ENCODE data around the gene MOCOS. TPM values are rescaled to one million over a fixed set of nuclear protein-coding genes. Genes with fewer than 3 reads are reported as not detected.

The MOCOS gene
- polyA plus RNA-seq, 1 donor (not counting 4 experiments of a cell fraction or from before 2014, with no cell fraction given): 2.8 TPM

GRCh38 chr18:36191711-36192110 lies 4.4 kb downstream of the MOCOS start:
- FAIRE-seq (no peak), DNase-seq (ENCODE audit: low read depth, low spot score) (no peak)
- Histone ChIP-seq H3K27ac (ENCODE audit: control insufficient read depth, insufficient read depth, low read length) (no peak overlapping the region), H3K9ac (ENCODE audit: control insufficient read depth, extremely low read depth, insufficient read depth, low read length) (no peak overlapping the region), H3K4me1 (ENCODE audit: control insufficient read depth, extremely low read depth, insufficient read depth, low read length) (peaks cover 5% of the 10 kb centered on the region), H3K27me3 (ENCODE audit: control insufficient read depth, extremely low read depth, insufficient read depth, low read length) (no peaks in the 10 kb centered on the region), H3K4me2 (ENCODE audit: control insufficient read depth, extremely low read depth, insufficient read depth, low read depth, low read length) (no peak overlapping the region), H3K4me3 (ENCODE audit: control insufficient read depth in 2 of 3, extremely low read depth in 1 of 3, insufficient read depth in 2 of 3, low read depth in 1 of 3, low read length in 3 of 3) (no peak overlapping the region), H3K36me3 (ENCODE audit: control insufficient read depth in 2 of 2, extremely low read depth in 1 of 2, insufficient read depth in 2 of 2, low read length in 2 of 2) (no peaks in the 10 kb centered on the region), H4K20me1 (ENCODE audit: control insufficient read depth, extremely low read depth, insufficient read depth, low read length) (no peaks in the 10 kb centered on the region), H3K79me2 (ENCODE audit: control insufficient read depth, insufficient read depth, low read length) (no peaks in the 10 kb centered on the region), H2AFZ (ENCODE audit: control insufficient read depth, low read length) (no peak overlapping the region), H3K9me1 (ENCODE audit: control insufficient read depth, extremely low read depth, insufficient read depth, low read length) (no peaks in the 10 kb centered on the region), H3K9me3 (ENCODE audit: control insufficient read depth, low read depth, low read length) (no peaks in the 10 kb centered on the region)
- dilution Hi-C loops (cut with MboI; ENCODE audit: extremely low pct_ligation_motif_present, low sequenced_read_pairs): no loop called here
- TF ChIP-seq CTCF (optimal IDR thresholded peaks at IDR 0.05 in 1 of 3, IDR thresholded peaks at IDR 0.05 in 1 of 3, conservative IDR thresholded peaks at IDR 0.05 in 1 of 3; ENCODE audit: extremely low read depth in 1 of 3, insufficient read depth in 2 of 3, low read length in 3 of 3) (no peak), EZH2 (IDR thresholded peaks at IDR 0.05; ENCODE audit: low read length) (no peak)

- TF ChIP-seq EZH2 (IDR thresholded peaks at IDR 0.05; ENCODE audit: low read length) (no peak), CTCF (optimal IDR thresholded peaks at IDR 0.05 in 1 of 3, IDR thresholded peaks at IDR 0.05 in 1 of 3, conservative IDR thresholded peaks at IDR 0.05 in 1 of 3; ENCODE audit: extremely low read depth in 1 of 3, insufficient read depth in 2 of 3, low read length in 3 of 3) (no peak)
- H3K27ac ChIP-seq (ENCODE audit: control insufficient read depth, insufficient read depth, low read length): no peak overlapping the region
- FAIRE-seq: no peak
- no peaks in the 10 kb centered on the region for H4K20me1 ChIP-seq (ENCODE audit: control insufficient read depth, extremely low read depth, insufficient read depth, low read length)
- no peaks in the 10 kb centered on the region for H3K27me3 ChIP-seq (ENCODE audit: control insufficient read depth, extremely low read depth, insufficient read depth, low read length)
- H3K36me3 ChIP-seq (ENCODE audit: control insufficient read depth in 2 of 2, extremely low read depth in 1 of 2, insufficient read depth in 2 of 2, low read length in 2 of 2): no peaks in the 10 kb centered on the region
- H3K4me1 ChIP-seq (ENCODE audit: control insufficient read depth, extremely low read depth, insufficient read depth, low read length): no peaks in the 10 kb centered on the region
- dilution Hi-C loops (cut with MboI; ENCODE audit: extremely low pct_ligation_motif_present, low sequenced_read_pairs): no loop called here
- no peaks in the 10 kb centered on the region for H3K9me1 ChIP-seq (ENCODE audit: control insufficient read depth, extremely low read depth, insufficient read depth, low read length)
- no peaks in the 10 kb centered on the region for H3K79me2 ChIP-seq (ENCODE audit: control insufficient read depth, insufficient read depth, low read length)
- no peak for DNase-seq (ENCODE audit: low read depth, low spot score)
- H3K9me3 ChIP-seq (ENCODE audit: control insufficient read depth, low read depth, low read length): no peaks in the 10 kb centered on the region
- H3K4me3 ChIP-seq (ENCODE audit: control insufficient read depth in 2 of 3, extremely low read depth in 1 of 3, insufficient read depth in 2 of 3, low read depth in 1 of 3, low read length in 3 of 3): no peak overlapping the region
- no peak overlapping the region for H3K4me2 ChIP-seq (ENCODE audit: control insufficient read depth, extremely low read depth, insufficient read depth, low read depth, low read length)
- no peak overlapping the region for H3K9ac ChIP-seq (ENCODE audit: control insufficient read depth, extremely low read depth, insufficient read depth, low read length)
- no peak overlapping the region for H2AFZ ChIP-seq (ENCODE audit: control insufficient read depth, low read length)
Observed at GRCh38 chr18:36194600-36195315, 7.5 kb downstream of the MOCOS start.

Measured in keratinocyte (primary cell).